OCI-LY1 (cell line): ENCODE measurements around the gene SPDYE6.

Experiments used
- CTCF ChIP-seq: fragments of 200-600 bp; sonication (generic), shearing (Covaris generic); IDR thresholded peaks from 2 replicates; pipeline ENCODE4 v1.5.1; 2017; ENCODE audit warnings: mild to moderate bottlenecking, antibody characterized with exemption, low read length, moderate library complexity, mixed read lengths
- EZH2 ChIP-seq: fragments of 200-600 bp; sonication (generic), shearing (Covaris generic); IDR thresholded peaks from 2 replicates; pipeline ENCODE4 v1.8.0; 2017; ENCODE audit warnings: borderline replicate concordance, mixed run types, mild to moderate bottlenecking, antibody characterized with exemption, low read length, moderate library complexity, mixed read lengths

- TF ChIP-seq CTCF (no peak), EZH2 (no peak)
These were observed 45.8 kb downstream of the SPDYE6 start for GRCh38 chr7:102310414-102310815.
